ELF-1 (cell line): ENCODE measurements around the gene STK11.

ENCODE experiments used
- DNase-seq: peaks from one replicate; pipeline ENCODE4 v3.0.0-alpha.2; 2016; ENCODE audit warnings: low read depth, low spot score

The STK11 gene

GRCh38 chr19:1259876-1260748, 54.5 kb downstream of the STK11 start:
- DNase-seq = no peak

DNA sequence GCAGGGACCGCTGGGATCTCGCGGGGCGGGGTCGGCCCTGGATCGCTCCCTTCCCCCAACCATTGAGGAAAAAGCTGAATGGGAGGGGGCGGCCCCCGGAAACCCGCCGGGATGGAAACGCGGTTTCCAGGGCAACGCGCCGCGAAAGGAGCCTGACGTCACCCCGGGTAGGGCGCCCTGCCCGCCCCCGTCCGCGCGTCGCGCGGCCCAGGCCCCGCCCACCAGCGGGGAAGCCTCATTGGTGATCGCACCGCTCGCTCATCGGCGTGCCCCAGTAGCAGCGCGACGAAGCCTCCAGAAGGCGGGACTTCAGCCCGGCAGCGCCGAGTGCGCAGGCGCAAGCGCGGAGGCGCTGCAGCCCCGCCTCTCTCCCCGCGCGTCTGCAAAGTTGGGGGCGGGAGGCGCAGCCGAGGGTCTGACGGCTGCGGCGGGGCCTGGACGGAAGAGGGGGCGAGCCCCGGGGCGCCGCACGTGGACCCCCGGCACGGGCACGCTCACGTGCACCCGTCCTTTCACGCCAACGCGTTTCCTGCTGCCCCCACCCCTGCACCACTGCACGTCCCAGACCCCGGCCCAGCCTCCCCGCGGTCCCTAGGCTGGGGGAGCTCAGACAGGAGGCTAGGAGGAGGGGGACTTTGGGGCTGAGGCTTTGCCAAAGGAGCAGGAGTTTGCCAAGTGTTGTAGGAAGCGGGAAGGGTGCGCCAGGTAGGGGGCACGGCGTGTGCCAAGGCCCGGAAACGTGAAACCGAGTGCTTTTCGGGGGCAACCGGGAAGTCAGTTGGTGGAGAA, 55.4 kb downstream of the STK11 start:
- peak; percentile 97 for DNase-seq

- no peak for DNase-seq
These were observed 55.9 kb downstream of the STK11 start for GRCh38 chr19:1261538-1261797.

DNA sequence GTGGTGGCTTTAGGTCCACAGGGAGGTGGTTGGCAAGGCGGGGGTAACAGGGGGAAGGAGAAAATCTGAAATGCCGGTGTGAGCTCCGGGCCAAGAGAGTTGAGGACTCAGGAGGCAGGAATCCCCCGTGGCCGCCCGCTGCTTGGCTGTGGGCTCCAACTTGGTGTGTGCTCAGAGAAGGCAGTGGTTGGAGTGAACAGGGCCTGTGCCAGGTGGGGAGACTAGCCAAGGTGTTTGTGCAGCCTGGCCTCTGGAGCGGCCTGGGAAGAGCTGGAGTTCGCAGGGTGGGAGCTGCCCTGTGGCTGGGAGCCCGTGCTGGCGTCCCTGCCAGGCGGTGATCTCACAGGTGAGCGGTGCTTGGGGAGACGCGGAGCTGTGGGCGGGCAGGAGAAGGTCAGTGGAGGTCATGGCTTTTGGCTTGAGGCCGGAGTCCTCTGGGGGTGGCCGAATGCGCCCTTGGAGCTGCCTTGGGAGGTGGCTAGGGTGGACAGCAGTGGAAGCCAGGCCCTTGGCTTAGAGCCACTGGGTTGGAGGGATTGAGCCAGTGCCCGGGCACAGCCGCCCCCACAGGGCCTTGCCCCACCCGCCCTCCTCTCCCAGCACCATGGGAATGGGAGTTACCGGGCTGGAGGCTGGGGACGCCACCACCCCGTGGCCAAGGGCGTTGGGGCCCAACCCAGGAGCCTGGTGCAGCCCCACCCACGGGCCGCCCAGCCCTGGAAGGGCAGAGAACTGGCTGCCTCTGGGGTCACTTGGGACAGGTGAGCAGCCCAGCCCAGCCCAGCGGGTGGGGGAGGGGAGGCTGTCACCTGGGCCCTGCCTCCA, 56.4 kb downstream of the STK11 start:
- no peak for DNase-seq

GRCh38 chr19:1262623-1263123, 57.1 kb downstream of the STK11 start:
- no peak for DNase-seq

DNA sequence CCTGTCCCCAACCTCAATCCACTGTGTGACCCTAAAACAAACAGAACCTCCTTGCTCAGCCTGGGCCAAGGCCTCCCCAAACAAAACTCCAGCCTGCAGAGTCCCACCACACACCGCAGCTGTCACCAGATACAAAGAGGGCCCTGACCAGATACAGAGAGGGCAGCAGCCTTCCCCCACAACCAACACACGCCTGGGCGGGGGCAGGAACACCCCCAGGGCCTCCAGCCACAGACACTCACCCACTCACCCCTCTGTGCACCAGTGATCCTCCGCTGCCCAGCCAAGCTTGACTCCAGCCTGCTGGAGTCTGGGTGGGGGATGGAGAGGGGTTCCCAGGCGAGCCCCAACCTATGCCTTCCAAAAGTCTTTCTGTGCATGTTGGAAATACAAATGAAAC, 57.6 kb downstream of the STK11 start:
- no peak for DNase-seq

DNA sequence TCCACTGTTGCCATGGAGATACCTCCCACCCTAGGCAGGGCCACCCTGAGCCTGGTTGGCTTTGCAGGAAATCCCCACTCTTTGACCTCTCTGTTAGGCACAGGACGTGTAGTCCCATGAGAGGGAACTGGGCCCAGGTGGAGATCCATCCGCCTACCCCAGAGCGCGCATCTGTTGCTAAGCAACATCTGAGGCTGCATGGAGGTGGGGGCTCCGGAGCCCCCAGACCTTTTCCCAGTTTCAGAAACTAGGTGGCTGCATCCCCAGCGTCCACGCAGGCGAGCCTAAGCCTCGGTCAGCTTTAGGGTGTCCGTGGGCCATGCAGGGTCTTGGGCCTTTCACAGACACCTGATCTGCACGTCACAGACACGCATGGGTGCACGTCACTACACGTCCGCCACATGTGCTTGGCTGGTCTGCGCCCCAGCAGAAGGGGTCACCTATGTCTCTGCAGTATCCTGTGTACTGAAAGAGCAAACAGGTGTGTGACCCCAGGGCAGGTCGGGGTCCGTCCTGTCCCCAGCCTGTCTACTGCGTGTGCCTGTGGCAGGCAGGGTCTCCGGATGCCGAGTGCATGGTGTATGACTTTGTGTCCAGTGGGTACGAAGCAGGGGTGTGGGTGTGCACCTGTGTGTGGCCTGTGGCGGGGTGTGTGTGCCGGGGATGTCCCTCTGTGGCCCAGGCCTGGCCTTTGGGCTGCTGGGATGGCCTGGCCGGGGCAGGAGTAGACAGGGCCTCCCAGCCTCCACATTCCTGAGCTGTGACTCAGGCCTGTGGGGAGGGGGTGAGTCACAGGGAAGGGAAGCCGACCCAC, 59.4 kb downstream of the STK11 start:
- peak; percentile 93 for DNase-seq

- DNase-seq = no peak
These were observed 60.1 kb downstream of the STK11 start for GRCh38 chr19:1265615-1266128.

- peak; percentile 88 for DNase-seq
These were observed 60.7 kb downstream of the STK11 start for GRCh38 chr19:1266129-1266915.

GRCh38 chr19:1266916-1267476, 61.4 kb downstream of the STK11 start:
- peak; percentile 79 for DNase-seq

- DNase-seq = no peak
These were observed 62.1 kb downstream of the STK11 start for GRCh38 chr19:1267477-1268225.

DNA sequence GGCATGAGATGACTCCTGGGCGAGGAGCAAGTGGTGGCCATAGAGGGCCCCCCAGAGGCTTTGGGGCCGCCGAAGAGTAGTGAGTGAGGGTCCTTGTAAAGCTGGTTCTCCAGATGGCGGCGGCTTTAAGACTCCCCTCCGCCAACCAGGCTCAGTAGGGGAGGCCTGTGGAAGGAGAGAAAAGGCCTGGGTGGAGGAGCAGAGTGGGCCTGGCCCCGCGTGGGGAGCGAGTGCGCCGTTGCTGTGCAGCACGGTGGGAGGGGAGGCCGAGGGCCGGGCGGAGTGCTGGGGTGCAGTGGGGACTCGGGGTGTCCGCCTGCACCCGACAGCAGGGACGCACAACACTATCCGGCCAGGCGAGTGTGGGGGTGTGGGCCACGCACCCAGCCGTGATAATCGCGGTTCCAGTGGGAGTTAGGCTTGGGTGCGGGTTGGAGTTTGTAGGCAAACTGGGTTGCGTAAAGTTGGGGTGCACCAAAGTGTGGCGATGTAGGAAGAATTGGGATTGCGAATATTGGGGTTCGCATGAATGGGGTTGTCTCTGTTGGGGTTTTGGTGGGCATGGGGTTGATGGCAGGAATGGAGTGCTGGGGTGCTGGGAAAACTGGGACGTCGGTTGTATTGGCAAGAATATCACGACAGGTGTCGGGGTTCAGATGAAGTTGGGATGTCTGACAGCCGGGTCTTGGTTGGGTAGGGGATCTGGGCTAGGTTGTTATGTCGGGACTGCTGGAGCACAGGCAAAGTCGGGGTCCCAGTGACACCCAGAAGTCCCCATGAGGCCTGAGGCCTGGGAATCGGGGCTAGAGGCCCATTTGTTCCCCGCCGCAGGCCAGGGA, 62.9 kb downstream of the STK11 start:
- DNase-seq = no peak

GRCh38 chr19:1269065-1269477, 63.5 kb downstream of the STK11 start, which contains the start of gene CIRBP:
Gene CIRBP, plus strand, starts transcription at chr19:1269332. Its CDS starts 1,602 bp downstream, at chr19:1270934.
- DNase-seq = peak; percentile 99

- DNase-seq = peak; percentile 88
These were observed 64.1 kb downstream of the STK11 start for GRCh38 chr19:1269478-1270212.

GRCh38 chr19:1270213-1270853, 64.8 kb downstream of the STK11 start:
- DNase-seq = no peak

- DNase-seq = no peak
These were observed 65.4 kb downstream of the STK11 start for GRCh38 chr19:1270854-1271527.
